Activated T-helper 1 cell treated with Interleukin-2 at 50 U/mL for 16 hours (primary cell): Measurements from ENCODE around the gene DNAH9.

Experiments
- DNase-seq: peaks from one replicate; pipeline ENCODE4 v3.0.0-alpha.2; 2020; ENCODE audit warnings: low read depth

Gene DNAH9

GRCh38 chr17:11610999-11611566 is 12.8 kb downstream of the DNAH9 start:
- no peak for DNase-seq

- DNase-seq = no peak
Measured at GRCh38 chr17:11612956-11613355, 14.7 kb downstream of the DNAH9 start.

- DNase-seq = no peak
Measured at GRCh38 chr17:11618861-11619566, 20.7 kb downstream of the DNAH9 start.

GRCh38 chr17:11622492-11622891 is 24.2 kb downstream of the DNAH9 start:
- no peak for DNase-seq

GRCh38 chr17:11624976-11625375 is 26.7 kb downstream of the DNAH9 start:
- DNase-seq = no peak

- no peak for DNase-seq
Measured at GRCh38 chr17:11625878-11626277, 27.6 kb downstream of the DNAH9 start.

- no peak for DNase-seq
Measured at GRCh38 chr17:11627301-11627940, 29.2 kb downstream of the DNAH9 start.

GRCh38 chr17:11628374-11628773 is 30.1 kb downstream of the DNAH9 start:
- no peak for DNase-seq

GRCh38 chr17:11628831-11629230 is 30.6 kb downstream of the DNAH9 start:
- no peak for DNase-seq

GRCh38 chr17:11636771-11637170 is 38.5 kb downstream of the DNAH9 start:
- no peak for DNase-seq

- no peak for DNase-seq
Measured at GRCh38 chr17:11637796-11638195, 39.5 kb downstream of the DNAH9 start.

GRCh38 chr17:11638700-11639265 is 40.5 kb downstream of the DNAH9 start:
- DNase-seq = no peak

- DNase-seq = no peak
Measured at GRCh38 chr17:11639736-11640462, 41.6 kb downstream of the DNAH9 start.

GRCh38 chr17:11640463-11640814 is 42.2 kb downstream of the DNAH9 start:
- no peak for DNase-seq

GRCh38 chr17:11641521-11642275 is 43.4 kb downstream of the DNAH9 start:
- no peak for DNase-seq

- no peak for DNase-seq
Measured at GRCh38 chr17:11642655-11643054, 44.4 kb downstream of the DNAH9 start.

GRCh38 chr17:11643851-11644250 is 45.6 kb downstream of the DNAH9 start:
- no peak for DNase-seq

GRCh38 chr17:11644265-11645212 is 46.3 kb downstream of the DNAH9 start:
- DNase-seq = no peak

GRCh38 chr17:11645426-11645825 is 47.2 kb downstream of the DNAH9 start:
- DNase-seq = no peak

GRCh38 chr17:11651089-11651488 is 52.8 kb downstream of the DNAH9 start:
- DNase-seq = no peak

GRCh38 chr17:11668618-11669017 is 70.3 kb downstream of the DNAH9 start:
- no peak for DNase-seq
